HEK293T (cell line): ENCODE data around the gene CADM1.

Experiments
- CTCF ChIA-PET: fragments of 350-600 bp; formaldehyde crosslinking; extraction: SDS; loops from one replicate; lab custom pipeline; 2021; ENCODE audit warnings: antibody characterized with exemption, inconsistent platforms; lab: Yijun Ruan, JAX
- POLR2A ChIA-PET: fragments of 350-600 bp; formaldehyde crosslinking; extraction: SDS; loops from one replicate; lab custom pipeline; 2020; ENCODE audit warnings: antibody characterized with exemption, inconsistent platforms; lab: Yijun Ruan, JAX
- DNase-seq: peaks from one replicate; pipeline ENCODE4 v3.0.0; 2012; ENCODE audit warnings: mixed read lengths; ENCODE audit errors: extremely low spot score
- ARNT ChIP-seq: fragments of 450-650 bp; IDR thresholded peaks from 2 replicates; pipeline ENCODE4 v1.6.1; 2017; ENCODE audit warnings: mild to moderate bottlenecking
- BHLHE40 ChIP-seq: fragments of 450-650 bp; IDR thresholded peaks from 2 replicates; pipeline ENCODE4 v1.6.1; 2016; ENCODE audit warnings: mild to moderate bottlenecking, moderate library complexity, borderline replicate concordance
- CTBP1 ChIP-seq: fragments of 450-650 bp; IDR thresholded peaks from 2 replicates; pipeline ENCODE4 v1.6.1; 2016; ENCODE audit warnings: borderline replicate concordance
- ELF4 ChIP-seq: fragments of 450-650 bp; IDR thresholded peaks from 2 replicates; pipeline ENCODE4 v1.6.1; 2017; ENCODE audit warnings: antibody characterized with exemption
- FOXA1 ChIP-seq: fragments of 450-650 bp; IDR thresholded peaks from 2 replicates; pipeline ENCODE4 v1.6.1; 2016; ENCODE audit warnings: mild to moderate bottlenecking
- FOXK2 ChIP-seq: fragments of 450-650 bp; IDR thresholded peaks from 2 replicates; pipeline ENCODE4 v1.6.1; 2016; ENCODE audit warnings: mild to moderate bottlenecking
- FOXM1 ChIP-seq: fragments of 450-650 bp; IDR thresholded peaks from 2 replicates; pipeline ENCODE4 v1.6.1; 2017; ENCODE audit warnings: mild to moderate bottlenecking, borderline replicate concordance
- HDGF ChIP-seq: fragments of 450-650 bp; IDR thresholded peaks from 2 replicates; pipeline ENCODE4 v1.6.1; 2017; ENCODE audit warnings: antibody characterized with exemption, borderline replicate concordance
- L3MBTL2 ChIP-seq: fragments of 450-650 bp; conservative IDR thresholded peaks from 2 replicates; pipeline ENCODE4 v1.6.1; 2016; ENCODE audit warnings: mild to moderate bottlenecking
- LEF1 ChIP-seq: fragments of 450-650 bp; IDR thresholded peaks from 2 replicates; pipeline ENCODE4 v1.6.1; 2017; ENCODE audit warnings: mild to moderate bottlenecking, borderline replicate concordance
- NFRKB ChIP-seq: fragments of 450-650 bp; IDR thresholded peaks from 2 replicates; pipeline ENCODE4 v1.6.1; 2016; ENCODE audit warnings: mild to moderate bottlenecking, moderate library complexity
- PKNOX1 ChIP-seq: fragments of 450-650 bp; IDR thresholded peaks from 2 replicates; pipeline ENCODE4 v1.6.1; 2016
- SP1 ChIP-seq: fragments of 450-650 bp; IDR thresholded peaks from 2 replicates; pipeline ENCODE4 v1.6.1; 2017
- SUZ12 ChIP-seq: fragments of 450-650 bp; IDR thresholded peaks from 2 replicates; pipeline ENCODE4 v1.6.1; 2016; ENCODE audit warnings: mild to moderate bottlenecking
- TARDBP ChIP-seq: fragments of 450-650 bp; IDR thresholded peaks from 2 replicates; pipeline ENCODE4 v1.6.1; 2016
- ZNF384 ChIP-seq: fragments of 450-650 bp; IDR thresholded peaks from 2 replicates; pipeline ENCODE4 v1.6.1; 2016

CADM1 gene

GRCh38 chr11:115357066-115357465 lies 147.1 kb downstream of the CADM1 start:
- DNase-seq = no peak
- no peak for TF ChIP-seq FOXK2
- TF ChIP-seq TARDBP = no peak
- TF ChIP-seq CTBP1 = no peak
- no peak for TF ChIP-seq ARNT
- no peak for TF ChIP-seq HDGF
- ChIA-PET CTCF (no interaction called here), POLR2A (no interaction called here)

- CTCF ChIA-PET = interaction anchor here (0.6 kb wide), 1 partner anchor 118 kb away, joined by 3 read pairs; no protein-coding TSS in a partner anchor
- POLR2A ChIA-PET = no interaction called here
- DNase-seq = no peak
- TF ChIP-seq HDGF = no peak
Measured at GRCh38 chr11:115352805-115353485, 151.3 kb downstream of the CADM1 start.

GRCh38 chr11:115349335-115350017 lies 154.7 kb downstream of the CADM1 start:
- TF ChIP-seq CTBP1 (no peak), NFRKB (no peak), ARNT (no peak), FOXA1 (no peak), SUZ12 (no peak), L3MBTL2 (no peak), SP1 (no peak), HDGF (no peak), TARDBP (no peak), FOXM1 (no peak), FOXK2 (no peak), PKNOX1 (no peak; the same call in 1 of the 2 replicates)
- ChIA-PET CTCF (no interaction called here), POLR2A (no interaction called here)
- DNase-seq = no peak

GRCh38 chr11:115348416-115348815 lies 155.8 kb downstream of the CADM1 start:
- no peak for DNase-seq
- POLR2A ChIA-PET = no interaction called here
- TF ChIP-seq LEF1 (no peak), FOXM1 (no peak), PKNOX1 (no peak), ZNF384 (no peak), FOXA1 (no peak), TARDBP (no peak), HDGF (no peak), BHLHE40 (no peak), ELF4 (no peak), SUZ12 (no peak), L3MBTL2 (no peak), NFRKB (no peak), FOXK2 (no peak), CTBP1 (no peak), ARNT (no peak), SP1 (no peak)
- CTCF ChIA-PET = interaction anchor here (0.7 kb wide), 1 partner anchor 157 kb away, joined by 3 read pairs; no protein-coding TSS in a partner anchor

GRCh38 chr11:115347106-115347505 lies 157.1 kb downstream of the CADM1 start:
- ChIA-PET CTCF (no interaction called here), POLR2A (no interaction called here)
- no peak for TF ChIP-seq CTBP1
- no peak for TF ChIP-seq ZNF384
- no peak for TF ChIP-seq L3MBTL2
- TF ChIP-seq LEF1 = no peak
- TF ChIP-seq FOXK2 = no peak
- TF ChIP-seq PKNOX1 = no peak
- no peak for TF ChIP-seq BHLHE40
- no peak for TF ChIP-seq FOXA1
- no peak for TF ChIP-seq ARNT
- no peak for TF ChIP-seq HDGF
- no peak for TF ChIP-seq NFRKB
- DNase-seq = no peak

- CTCF ChIA-PET = no interaction called here
- no peak for DNase-seq
- POLR2A ChIA-PET = no interaction called here
- TF ChIP-seq FOXA1 (no peak), FOXM1 (no peak), CTBP1 (no peak), HDGF (no peak), TARDBP (no peak), SUZ12 (no peak), ELF4 (no peak), ZNF384 (no peak), LEF1 (no peak), SP1 (no peak), FOXK2 (no peak), ARNT (no peak)
Measured at GRCh38 chr11:115345840-115346239, 158.4 kb downstream of the CADM1 start.
